Endodermal cell (in vitro differentiated cells): ENCODE data around the gene SLC46A3. TPM values are rescaled to one million over a fixed set of nuclear protein-coding genes. Genes with fewer than 3 reads are reported as not detected.
A peak's percentile ranks its signal among the peaks of the same experiment; 100 is the strongest.

Experiments
- DNase-seq: peaks from one replicate; pipeline ENCODE4 v3.0.0-alpha.2; 2017
- H3K27ac ChIP-seq: 2 replicates; pipeline ENCODE4 v1.5.1; 2013; ENCODE audit warnings: mild to moderate bottlenecking, low read depth, low read length, moderate library complexity
- H3K27me3 ChIP-seq: 2 replicates; pipeline ENCODE4 v1.6.1; 2013; ENCODE audit warnings: mild to moderate bottlenecking, low read length, moderate library complexity; ENCODE audit not compliant: insufficient read depth, control insufficient read depth, poor library complexity, severe bottlenecking
- H3K36me3 ChIP-seq: 2 replicates; pipeline ENCODE4 v1.7.0; 2013; ENCODE audit warnings: mild to moderate bottlenecking, low read length, moderate library complexity; ENCODE audit not compliant: control insufficient read depth, insufficient read depth
- H3K4me1 ChIP-seq: one replicate; pipeline ENCODE4 v1.7.0; 2013; ENCODE audit warnings: low read length; ENCODE audit not compliant: control insufficient read depth, insufficient read depth
- H3K4me3 ChIP-seq: 2 replicates; pipeline ENCODE4 v1.5.1; 2013; ENCODE audit warnings: mild to moderate bottlenecking, low read length, moderate library complexity
- H3K9ac ChIP-seq: 2 replicates; pipeline ENCODE4 v1.6.1; 2013; ENCODE audit warnings: mild to moderate bottlenecking, low read length, moderate library complexity; ENCODE audit not compliant: poor library complexity, severe bottlenecking; ENCODE audit errors: extremely low read depth
- H3K9me3 ChIP-seq: 2 replicates; pipeline ENCODE4 v1.6.1; 2013; ENCODE audit warnings: mild to moderate bottlenecking, low read length, moderate library complexity; ENCODE audit not compliant: control insufficient read depth
- H3K27ac Mint-ChIP-seq: 2 replicates; pipeline ENCODE4 v1.8.0; 2020; ENCODE audit warnings: mixed read lengths
- H3K27me3 Mint-ChIP-seq: 2 replicates; pipeline ENCODE4 v1.8.0; 2021; ENCODE audit warnings: mild to moderate bottlenecking, mixed read lengths; ENCODE audit not compliant: insufficient read depth
- H3K36me3 Mint-ChIP-seq: 2 replicates; pipeline ENCODE4 v1.8.0; 2020; ENCODE audit warnings: low read depth, mixed read lengths
- H3K4me1 Mint-ChIP-seq: 2 replicates; pipeline ENCODE4 v1.8.0; 2020; ENCODE audit warnings: mixed read lengths
- H3K4me3 Mint-ChIP-seq: 2 replicates; pipeline ENCODE4 v1.8.0; 2020; ENCODE audit warnings: mild to moderate bottlenecking, moderate library complexity, mixed read lengths
- H3K9me3 Mint-ChIP-seq: 2 replicates; pipeline ENCODE4 v1.8.0; 2020; ENCODE audit warnings: mild to moderate bottlenecking, mixed read lengths
- WGBS, 2 experiments: methylation state at CpG; one replicate each; pipeline versions ENCODE4 v1.1.5 to v1.1.7; 2013; ENCODE audit warnings: missing lambda C conversion rate in 2 of 2, mixed read lengths in 1 of 2; ENCODE audit not compliant: insufficient coverage in 1 of 2, insufficient read length in 1 of 2; 5-methylcytosine and 5-hydroxymethylcytosine counted together
- total RNA-seq, 2 donors: library from RNA; stranded (reverse); fragmentation: NEBNext Ultra II Directional in 1 of 2; extraction: Animal tissue kit (Norgen Biotek cat#: 25700) in 1 of 2; gene quantifications; 2 replicates in 1 of 2; 3 replicates in 1 of 2; pipeline ENCODE4 v1.2.1, GENCODE V29; 2021
- TF ChIP-seq, protein P1 (sequence below): fragments of 200-600 bp; sonication (generic); conservative IDR thresholded peaks from 2 replicates; pipeline ENCODE4 v1.5.0; 2021; ENCODE audit warnings: antibody characterized with exemption, mild to moderate bottlenecking

The SLC46A3 gene
- total RNA-seq, 2 donors from 2014 or later = 1.8 to 2.9 TPM

DNA sequence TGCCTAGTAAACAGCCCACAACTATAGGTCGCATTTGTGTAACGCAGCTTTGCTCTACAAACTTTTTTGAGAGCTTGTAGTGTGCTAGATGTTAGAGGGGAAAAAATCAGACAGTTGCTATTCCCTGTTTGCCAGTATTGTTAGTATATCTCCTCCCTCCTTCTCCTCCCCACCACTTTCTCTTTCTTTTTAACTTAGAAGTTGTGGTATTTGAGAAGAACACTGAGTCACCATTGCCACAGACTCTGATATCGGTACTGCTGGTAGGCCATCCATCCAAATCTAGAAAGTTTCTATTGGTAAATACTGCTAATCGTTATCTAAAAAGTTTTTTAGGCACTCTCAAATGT is 59.2 kb downstream of the SLC46A3 start:
- peak overlapping the region; percentile 95 for H3K4me3 Mint-ChIP-seq
- no peaks in the 10 kb centered on the region for H3K9me3 Mint-ChIP-seq
- Histone ChIP-seq H3K9me3 (no peaks in the 10 kb centered on the region), H3K27ac (peak overlapping the region; percentile 28), H3K36me3 (peaks cover 41% of the 10 kb centered on the region), H3K4me1 (peaks cover 5% of the 10 kb centered on the region), H3K27me3 (no peaks in the 10 kb centered on the region), H3K4me3 (peak overlapping the region; percentile 93), H3K9ac (peak overlapping the region; percentile 78)
- peak overlapping the region; percentile 95 for H3K27ac Mint-ChIP-seq
- H3K36me3 Mint-ChIP-seq = peaks cover 21% of the 10 kb centered on the region
- H3K27me3 Mint-ChIP-seq = no peaks in the 10 kb centered on the region
- TF ChIP-seq, protein P1, sequence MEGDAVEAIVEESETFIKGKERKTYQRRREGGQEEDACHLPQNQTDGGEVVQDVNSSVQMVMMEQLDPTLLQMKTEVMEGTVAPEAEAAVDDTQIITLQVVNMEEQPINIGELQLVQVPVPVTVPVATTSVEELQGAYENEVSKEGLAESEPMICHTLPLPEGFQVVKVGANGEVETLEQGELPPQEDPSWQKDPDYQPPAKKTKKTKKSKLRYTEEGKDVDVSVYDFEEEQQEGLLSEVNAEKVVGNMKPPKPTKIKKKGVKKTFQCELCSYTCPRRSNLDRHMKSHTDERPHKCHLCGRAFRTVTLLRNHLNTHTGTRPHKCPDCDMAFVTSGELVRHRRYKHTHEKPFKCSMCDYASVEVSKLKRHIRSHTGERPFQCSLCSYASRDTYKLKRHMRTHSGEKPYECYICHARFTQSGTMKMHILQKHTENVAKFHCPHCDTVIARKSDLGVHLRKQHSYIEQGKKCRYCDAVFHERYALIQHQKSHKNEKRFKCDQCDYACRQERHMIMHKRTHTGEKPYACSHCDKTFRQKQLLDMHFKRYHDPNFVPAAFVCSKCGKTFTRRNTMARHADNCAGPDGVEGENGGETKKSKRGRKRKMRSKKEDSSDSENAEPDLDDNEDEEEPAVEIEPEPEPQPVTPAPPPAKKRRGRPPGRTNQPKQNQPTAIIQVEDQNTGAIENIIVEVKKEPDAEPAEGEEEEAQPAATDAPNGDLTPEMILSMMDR = no peak
- 17 to 24% methylated on average over 1 to 2 of the region's 4 CpGs for WGBS, 2 experiments
- DNase-seq = no peak
- H3K4me1 Mint-ChIP-seq = peaks cover 25% of the 10 kb centered on the region

DNA sequence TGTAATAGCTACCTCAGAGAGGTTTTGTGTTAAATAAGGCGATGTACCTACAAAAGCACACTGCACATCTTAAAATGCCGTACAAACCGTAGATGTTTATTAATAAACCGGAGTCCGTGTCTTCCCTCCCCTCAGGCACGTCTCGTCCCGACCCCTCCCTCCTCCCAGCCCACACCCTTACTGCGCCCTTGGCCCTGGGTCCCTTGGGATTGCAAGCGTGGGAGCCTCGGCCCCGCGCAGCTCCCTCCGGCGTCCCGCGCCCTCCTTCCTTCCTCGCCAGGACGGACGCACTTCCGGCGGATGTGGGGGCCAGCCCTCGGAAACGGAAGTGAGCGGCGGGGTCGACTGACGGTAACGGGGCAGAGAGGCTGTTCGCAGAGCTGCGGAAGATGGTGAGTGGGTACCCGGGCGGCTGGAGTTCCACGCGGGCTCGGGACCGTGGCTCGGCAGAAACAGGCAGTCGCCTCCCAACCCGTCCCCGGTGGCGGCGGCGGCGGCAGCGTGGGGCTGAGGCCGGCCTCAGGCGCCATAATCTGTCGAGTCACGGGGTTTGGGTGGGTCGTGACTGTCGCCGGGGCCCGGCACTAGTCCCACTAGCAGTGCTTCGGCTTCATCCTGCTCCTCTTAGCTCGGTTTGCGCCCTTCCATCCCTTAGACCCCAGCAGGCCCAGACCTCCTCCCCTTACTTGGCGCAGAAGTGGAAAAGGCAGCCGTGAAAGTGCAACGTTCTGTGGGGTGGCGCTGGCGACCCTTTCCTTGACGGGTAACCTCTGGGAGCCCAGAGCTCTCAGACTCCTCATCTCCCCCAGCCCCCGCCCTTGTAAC is 59.8 kb downstream of the SLC46A3 start, which contains the start of gene POMP:
POMP (plus strand) TSS at position 335 of the 825 bp plus-strand sequence; CDS start at position 390, 55 bp downstream.
- Mint-ChIP-seq H3K27ac (peak within 1 kb of the TSS; percentile 95), H3K36me3 (peaks cover 20% of the 10 kb centered on the region), H3K4me3 (peak within 1 kb of the TSS; percentile 95), H3K4me1 (peaks cover 25% of the 10 kb centered on the region), H3K27me3 (no peaks in the 10 kb centered on the region), H3K9me3 (no peaks in the 10 kb centered on the region)
- H3K4me1 ChIP-seq = peaks cover 5% of the 10 kb centered on the region
- peaks cover 36% of the 10 kb centered on the region for H3K36me3 ChIP-seq
- TF ChIP-seq, protein P1 = no peak
- no peaks in the 10 kb centered on the region for H3K9me3 ChIP-seq
- DNase-seq = peak; percentile 94
- peak within 1 kb of the TSS; percentile 78 for H3K9ac ChIP-seq
- H3K27me3 ChIP-seq = no peaks in the 10 kb centered on the region
- H3K4me3 ChIP-seq = peak within 1 kb of the TSS; percentile 93
- WGBS, 2 experiments = 0% methylated on average over 15 to 64 of the region's 64 CpGs
- peak within 1 kb of the TSS; percentile 28 for H3K27ac ChIP-seq

DNA sequence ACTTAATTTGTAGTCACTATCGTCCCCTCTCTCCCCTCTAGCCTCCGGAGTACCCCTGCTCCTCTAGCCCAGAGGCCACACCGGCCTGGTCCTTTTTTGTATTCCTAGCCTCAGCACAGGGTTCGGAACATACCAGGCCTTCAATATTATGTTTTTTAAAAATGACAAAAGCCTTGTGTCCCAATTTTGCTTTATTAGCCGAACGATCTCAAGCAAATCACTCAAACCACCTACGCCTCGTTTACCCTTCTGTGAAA is 60.3 kb downstream of the SLC46A3 start:
- 0 to 1% methylated on average over 4 to 8 of the region's 8 CpGs for WGBS, 2 experiments
- Histone ChIP-seq H3K4me3 (peak overlapping the region; percentile 93), H3K27ac (no peak overlapping the region), H3K36me3 (peaks cover 30% of the 10 kb centered on the region), H3K27me3 (no peaks in the 10 kb centered on the region), H3K9ac (peak overlapping the region; percentile 78), H3K4me1 (peaks cover 5% of the 10 kb centered on the region), H3K9me3 (no peaks in the 10 kb centered on the region)
- H3K36me3 Mint-ChIP-seq = peaks cover 20% of the 10 kb centered on the region
- no peak for DNase-seq
- no peaks in the 10 kb centered on the region for H3K27me3 Mint-ChIP-seq
- H3K4me1 Mint-ChIP-seq = peaks cover 25% of the 10 kb centered on the region
- TF ChIP-seq, protein P1 = no peak
- H3K27ac Mint-ChIP-seq = peak overlapping the region; percentile 95
- peak overlapping the region; percentile 95 for H3K4me3 Mint-ChIP-seq
- no peaks in the 10 kb centered on the region for H3K9me3 Mint-ChIP-seq
